H1 (cell line): ENCODE data around the gene GPX8. TPM values are rescaled to one million over a fixed set of nuclear protein-coding genes. Genes with fewer than 3 reads are reported as not detected.
A peak's percentile ranks its signal among the peaks of the same experiment; 100 is the strongest.

Source experiments
- JUND ChIP-seq: IDR thresholded peaks from 2 replicates; pipeline ENCODE4 v1.6.1; 2011; ENCODE audit warnings: mild to moderate bottlenecking, improper control_type of control experiment, low read length
- MAFK ChIP-seq: IDR thresholded peaks from 2 replicates; pipeline ENCODE4 v1.6.1; 2012; ENCODE audit warnings: low read depth, mild to moderate bottlenecking, improper control_type of control experiment, low read length
- NRF1 ChIP-seq: IDR thresholded peaks from 2 replicates; pipeline ENCODE4 v1.6.1; 2011; ENCODE audit warnings: mild to moderate bottlenecking, low read depth, low read length, improper control_type of control experiment
- POLR2A ChIP-seq, 2 experiments: IDR thresholded peaks; 1 replicate in 1 of 2; 2 replicates in 1 of 2; pipeline ENCODE4 v1.6.1; 2011; ENCODE audit warnings: low read depth in 2 of 2, low read length in 2 of 2, mild to moderate bottlenecking in 2 of 2; ENCODE audit errors: control extremely low read depth in 1 of 2
- RFX5 ChIP-seq: IDR thresholded peaks from 2 replicates; pipeline ENCODE4 v1.6.1; 2011; ENCODE audit warnings: low read depth, low read length, improper control_type of control experiment, borderline replicate concordance
- SIN3A ChIP-seq, 2 experiments: IDR thresholded peaks in 1 of 2; conservative IDR thresholded peaks in 1 of 2; 2 replicates each; pipeline ENCODE4 v1.6.1; 2011 to 2012; ENCODE audit warnings: low read length in 2 of 2, improper control_type of control experiment in 1 of 2, low read depth in 1 of 2, mild to moderate bottlenecking in 1 of 2
- TAF1 ChIP-seq: IDR thresholded peaks from 2 replicates; pipeline ENCODE4 v1.6.1; 2011; ENCODE audit warnings: mild to moderate bottlenecking, low read depth, low read length
- TAF7 ChIP-seq: optimal IDR thresholded peaks from 2 replicates; pipeline ENCODE3; 2011; ENCODE audit warnings: low read depth, mild to moderate bottlenecking, inconsistent platforms, low read length, moderate library complexity, borderline replicate concordance
- polyA plus RNA-seq, 7 experiments: library from polyadenylated mRNA; depleted of rRNA in 3 of 7; stranded (reverse) in 5 of 7; unstranded in 2 of 7; fragments of >200 nt in 5 of 7; fragments of 200-250 nt in 2 of 7; gene quantifications; 1 replicate in 5 of 7; 2 replicates in 1 of 7; 4 replicates in 1 of 7; pipeline versions ENCODE4 v1.2.1 to v1.2.3, GENCODE V29; 2011 to 2013; ENCODE audit warnings: missing spikeins in 2 of 7, mixed read lengths in 2 of 7
- total RNA-seq: library from RNA; stranded (reverse); fragmentation: NEBNext Ultra II Directional; extraction: Animal tissue kit (Norgen Biotek cat#: 25700); gene quantifications from 2 replicates; pipeline ENCODE4 v1.2.1, GENCODE V29; 2021
- TF ChIP-seq, protein P1 (sequence below): fragments of 300-600 bp; sonication (generic); IDR thresholded peaks from 2 replicates; pipeline ENCODE4 v1.7.1; 2012; ENCODE audit warnings: low read length, moderate library complexity, mild to moderate bottlenecking, inconsistent platforms; ENCODE audit not compliant: insufficient replicate concordance
- TF ChIP-seq, protein P2 (sequence below): IDR thresholded peaks from 2 replicates; pipeline ENCODE4 v1.6.1; 2012; ENCODE audit warnings: inconsistent platforms

The GPX8 gene
- total and polyA plus RNA-seq, 2 of the 8 experiments (the other 6 are each of a cell fraction or from before 2014, with no cell fraction given): 19.5 to 60.4 TPM

- TF ChIP-seq, protein P1, sequence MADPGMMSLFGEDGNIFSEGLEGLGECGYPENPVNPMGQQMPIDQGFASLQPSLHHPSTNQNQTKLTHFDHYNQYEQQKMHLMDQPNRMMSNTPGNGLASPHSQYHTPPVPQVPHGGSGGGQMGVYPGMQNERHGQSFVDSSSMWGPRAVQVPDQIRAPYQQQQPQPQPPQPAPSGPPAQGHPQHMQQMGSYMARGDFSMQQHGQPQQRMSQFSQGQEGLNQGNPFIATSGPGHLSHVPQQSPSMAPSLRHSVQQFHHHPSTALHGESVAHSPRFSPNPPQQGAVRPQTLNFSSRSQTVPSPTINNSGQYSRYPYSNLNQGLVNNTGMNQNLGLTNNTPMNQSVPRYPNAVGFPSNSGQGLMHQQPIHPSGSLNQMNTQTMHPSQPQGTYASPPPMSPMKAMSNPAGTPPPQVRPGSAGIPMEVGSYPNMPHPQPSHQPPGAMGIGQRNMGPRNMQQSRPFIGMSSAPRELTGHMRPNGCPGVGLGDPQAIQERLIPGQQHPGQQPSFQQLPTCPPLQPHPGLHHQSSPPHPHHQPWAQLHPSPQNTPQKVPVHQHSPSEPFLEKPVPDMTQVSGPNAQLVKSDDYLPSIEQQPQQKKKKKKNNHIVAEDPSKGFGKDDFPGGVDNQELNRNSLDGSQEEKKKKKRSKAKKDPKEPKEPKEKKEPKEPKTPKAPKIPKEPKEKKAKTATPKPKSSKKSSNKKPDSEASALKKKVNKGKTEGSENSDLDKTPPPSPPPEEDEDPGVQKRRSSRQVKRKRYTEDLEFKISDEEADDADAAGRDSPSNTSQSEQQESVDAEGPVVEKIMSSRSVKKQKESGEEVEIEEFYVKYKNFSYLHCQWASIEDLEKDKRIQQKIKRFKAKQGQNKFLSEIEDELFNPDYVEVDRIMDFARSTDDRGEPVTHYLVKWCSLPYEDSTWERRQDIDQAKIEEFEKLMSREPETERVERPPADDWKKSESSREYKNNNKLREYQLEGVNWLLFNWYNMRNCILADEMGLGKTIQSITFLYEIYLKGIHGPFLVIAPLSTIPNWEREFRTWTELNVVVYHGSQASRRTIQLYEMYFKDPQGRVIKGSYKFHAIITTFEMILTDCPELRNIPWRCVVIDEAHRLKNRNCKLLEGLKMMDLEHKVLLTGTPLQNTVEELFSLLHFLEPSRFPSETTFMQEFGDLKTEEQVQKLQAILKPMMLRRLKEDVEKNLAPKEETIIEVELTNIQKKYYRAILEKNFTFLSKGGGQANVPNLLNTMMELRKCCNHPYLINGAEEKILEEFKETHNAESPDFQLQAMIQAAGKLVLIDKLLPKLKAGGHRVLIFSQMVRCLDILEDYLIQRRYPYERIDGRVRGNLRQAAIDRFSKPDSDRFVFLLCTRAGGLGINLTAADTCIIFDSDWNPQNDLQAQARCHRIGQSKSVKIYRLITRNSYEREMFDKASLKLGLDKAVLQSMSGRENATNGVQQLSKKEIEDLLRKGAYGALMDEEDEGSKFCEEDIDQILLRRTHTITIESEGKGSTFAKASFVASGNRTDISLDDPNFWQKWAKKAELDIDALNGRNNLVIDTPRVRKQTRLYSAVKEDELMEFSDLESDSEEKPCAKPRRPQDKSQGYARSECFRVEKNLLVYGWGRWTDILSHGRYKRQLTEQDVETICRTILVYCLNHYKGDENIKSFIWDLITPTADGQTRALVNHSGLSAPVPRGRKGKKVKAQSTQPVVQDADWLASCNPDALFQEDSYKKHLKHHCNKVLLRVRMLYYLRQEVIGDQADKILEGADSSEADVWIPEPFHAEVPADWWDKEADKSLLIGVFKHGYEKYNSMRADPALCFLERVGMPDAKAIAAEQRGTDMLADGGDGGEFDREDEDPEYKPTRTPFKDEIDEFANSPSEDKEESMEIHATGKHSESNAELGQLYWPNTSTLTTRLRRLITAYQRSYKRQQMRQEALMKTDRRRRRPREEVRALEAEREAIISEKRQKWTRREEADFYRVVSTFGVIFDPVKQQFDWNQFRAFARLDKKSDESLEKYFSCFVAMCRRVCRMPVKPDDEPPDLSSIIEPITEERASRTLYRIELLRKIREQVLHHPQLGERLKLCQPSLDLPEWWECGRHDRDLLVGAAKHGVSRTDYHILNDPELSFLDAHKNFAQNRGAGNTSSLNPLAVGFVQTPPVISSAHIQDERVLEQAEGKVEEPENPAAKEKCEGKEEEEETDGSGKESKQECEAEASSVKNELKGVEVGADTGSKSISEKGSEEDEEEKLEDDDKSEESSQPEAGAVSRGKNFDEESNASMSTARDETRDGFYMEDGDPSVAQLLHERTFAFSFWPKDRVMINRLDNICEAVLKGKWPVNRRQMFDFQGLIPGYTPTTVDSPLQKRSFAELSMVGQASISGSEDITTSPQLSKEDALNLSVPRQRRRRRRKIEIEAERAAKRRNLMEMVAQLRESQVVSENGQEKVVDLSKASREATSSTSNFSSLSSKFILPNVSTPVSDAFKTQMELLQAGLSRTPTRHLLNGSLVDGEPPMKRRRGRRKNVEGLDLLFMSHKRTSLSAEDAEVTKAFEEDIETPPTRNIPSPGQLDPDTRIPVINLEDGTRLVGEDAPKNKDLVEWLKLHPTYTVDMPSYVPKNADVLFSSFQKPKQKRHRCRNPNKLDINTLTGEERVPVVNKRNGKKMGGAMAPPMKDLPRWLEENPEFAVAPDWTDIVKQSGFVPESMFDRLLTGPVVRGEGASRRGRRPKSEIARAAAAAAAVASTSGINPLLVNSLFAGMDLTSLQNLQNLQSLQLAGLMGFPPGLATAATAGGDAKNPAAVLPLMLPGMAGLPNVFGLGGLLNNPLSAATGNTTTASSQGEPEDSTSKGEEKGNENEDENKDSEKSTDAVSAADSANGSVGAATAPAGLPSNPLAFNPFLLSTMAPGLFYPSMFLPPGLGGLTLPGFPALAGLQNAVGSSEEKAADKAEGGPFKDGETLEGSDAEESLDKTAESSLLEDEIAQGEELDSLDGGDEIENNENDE: peak; percentile 2
- TF ChIP-seq MAFK (no peak), TAF1 (peak; percentile 71), SIN3A (conservative IDR thresholded peaks at IDR 0.05 in 1 of 2, IDR thresholded peaks at IDR 0.05 in 1 of 2; ENCODE audit: low read depth in 1 of 2, low read length in 2 of 2) (no peak), TAF7 (peak; percentile 38), NRF1 (no peak), POLR2A (IDR thresholded peaks at IDR 0.05; ENCODE audit: control extremely low read depth in 1 of 2, low read depth in 2 of 2, low read length in 2 of 2) (peak in 1 of 2 experiments; percentile 71; a peak in 2 of 3 replicates), JUND (no peak), RFX5 (no peak)
- TF ChIP-seq, protein P2, sequence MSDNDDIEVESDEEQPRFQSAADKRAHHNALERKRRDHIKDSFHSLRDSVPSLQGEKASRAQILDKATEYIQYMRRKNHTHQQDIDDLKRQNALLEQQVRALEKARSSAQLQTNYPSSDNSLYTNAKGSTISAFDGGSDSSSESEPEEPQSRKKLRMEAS: no peak
Measured at GRCh38 chr5:55160493-55161209, 680 bp downstream of the GPX8 start (continued).
